Posterior vena cava (tissue), 2 donors: ENCODE results near the gene CKAP4. TPM values are rescaled to one million over a fixed set of nuclear protein-coding genes. Genes with fewer than 3 reads are reported as not detected.

ENCODE experiments used
- total RNA-seq, 2 donors: library from RNA; stranded (reverse); fragmentation: NEBNext Ultra II Directional; extraction: Animal tissue kit (Norgen Biotek cat#: 25700); gene quantifications; one replicate each; pipeline ENCODE4 v1.2.1, GENCODE V29; 2021
- donor health status: DM: yes; HTN: yes; CAD: no.
- donor health status: DM: yes; HTN: yes; CAD: no.

The CKAP4 gene
- total RNA-seq, 2 donors from 2014 or later = 59.9 to 71.8 TPM

Other genes starting within 250 kb of the CKAP4 start
- gene NUAK1, start 109.1 kb downstream of the CKAP4 start, total RNA-seq = 10 to 100 TPM; 16.9 to 17.7 TPM
- 10 to 100 TPM; 18.5 to 28.3 TPM for gene TCP11L2, start 54.7 kb upstream of the CKAP4 start, total RNA-seq
- gene POLR3B, start 109.7 kb upstream of the CKAP4 start, total RNA-seq = 10 to 100 TPM in 1 of 2 donors, 1 to 10 TPM in 1; 7.7 to 10.5 TPM